Activated naive CD8-positive, alpha-beta T cell treated with anti-CD3 and anti-CD28 coated beads, Interleukin-2, amount 10 ng/mL, durations not matched to agents 7 days and 5 days (primary cell): ENCODE measurements around the gene INSIG1. TPM values are rescaled to one million over a fixed set of nuclear protein-coding genes. Genes with fewer than 3 reads are reported as not detected.

ENCODE experiments used
- ATAC-seq: fragments of 150-1000 bp; cut with Tn5 transposase; one replicate; pipeline ENCODE4 v1.10.0; 2021; ENCODE audit warnings: low read depth, moderate library complexity
- POLR2A ChIA-PET: fragments of 350-600 bp; sonication (Branson Sonifier 250); formaldehyde crosslinking; loops from one replicate; lab custom pipeline; 2021; ENCODE audit warnings: antibody characterized with exemption; lab: Charles Lee
- DNase-seq: peaks from one replicate; pipeline ENCODE4 v3.0.0; 2021
- H3K27ac Mint-ChIP-seq: one replicate; pipeline ENCODE4 v1.8.0; 2022; ENCODE audit warnings: mild to moderate bottlenecking, mixed read lengths
- H3K27me3 Mint-ChIP-seq: one replicate; pipeline ENCODE4 v1.8.0; 2022; ENCODE audit warnings: mild to moderate bottlenecking, moderate library complexity, mixed read lengths
- H3K36me3 Mint-ChIP-seq: one replicate; pipeline ENCODE4 v1.8.0; 2021; ENCODE audit warnings: mild to moderate bottlenecking, mixed read lengths
- H3K4me1 Mint-ChIP-seq: one replicate; pipeline ENCODE4 v1.8.0; 2021; ENCODE audit warnings: mixed read lengths
- H3K4me3 Mint-ChIP-seq: one replicate; pipeline ENCODE4 v1.8.0; 2022; ENCODE audit warnings: mild to moderate bottlenecking, moderate library complexity, mixed read lengths
- H3K9me3 Mint-ChIP-seq: one replicate; pipeline ENCODE4 v1.8.0; 2021; ENCODE audit warnings: mixed read lengths
- total RNA-seq, 2 experiments: library from RNA; stranded (reverse); gene quantifications; one replicate each; pipeline ENCODE4 v1.2.3, GENCODE V29; 2021

Gene INSIG1
- total RNA-seq, 2 experiments from 2014 or later, result 73.1 to 75.0 TPM

GRCh38 chr7:155338632-155339320, 41.1 kb downstream of the INSIG1 start:
- Mint-ChIP-seq H3K4me3 (peak overlapping the region; percentile 69), H3K27me3 (peaks cover 21% of the 10 kb centered on the region), H3K27ac (peak overlapping the region; percentile 73), H3K9me3 (no peaks in the 10 kb centered on the region), H3K4me1 (peaks cover 6% of the 10 kb centered on the region), H3K36me3 (no peaks in the 10 kb centered on the region)
- POLR2A ChIA-PET, result interaction anchor here (2.2 kb wide), 1 partner anchor 41 kb away, joined by 5 read pairs; the partner anchor contains the start of gene INSIG1
- ATAC-seq (peak; percentile 87), DNase-seq (peak; percentile 64)

- H3K27me3 Mint-ChIP-seq, result peaks cover 21% of the 10 kb centered on the region
- POLR2A ChIA-PET, result interaction anchor here (2.2 kb wide), 1 partner anchor 42 kb away, joined by 5 read pairs; the partner anchor contains the start of gene INSIG1
- DNase-seq, result no peak
- H3K27ac Mint-ChIP-seq, result peak overlapping the region; percentile 73
- no peaks in the 10 kb centered on the region for H3K9me3 Mint-ChIP-seq
- H3K36me3 Mint-ChIP-seq, result no peaks in the 10 kb centered on the region
- ATAC-seq, result no peak
- H3K4me3 Mint-ChIP-seq, result no peak overlapping the region
- H3K4me1 Mint-ChIP-seq, result peaks cover 6% of the 10 kb centered on the region
These were observed 41.8 kb downstream of the INSIG1 start for GRCh38 chr7:155339474-155339873.

DNA sequence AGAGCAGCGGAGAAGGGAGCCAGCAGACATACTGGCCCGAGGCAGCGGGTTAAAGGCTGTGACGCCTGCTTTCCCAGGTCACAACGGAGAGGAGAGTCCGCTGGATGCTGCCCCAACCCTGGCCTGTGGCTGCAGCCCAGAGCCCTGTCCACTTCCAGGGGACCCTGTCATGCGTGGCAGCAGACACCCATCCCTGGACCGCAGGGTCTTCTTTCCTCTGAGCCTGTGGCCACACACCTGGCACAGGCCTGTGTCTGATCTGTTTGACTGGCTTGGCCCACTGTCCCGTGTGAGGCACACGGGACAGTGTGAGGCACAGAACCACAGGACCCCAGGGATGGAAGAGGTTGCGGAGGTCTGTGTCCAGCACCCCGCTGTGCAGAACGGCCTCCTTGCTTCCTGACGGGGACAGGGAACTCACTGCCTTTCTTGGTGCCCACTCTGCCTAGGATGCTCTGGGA, 42.4 kb downstream of the INSIG1 start:
- Mint-ChIP-seq H3K27ac (no peak overlapping the region), H3K4me3 (no peak overlapping the region), H3K36me3 (no peaks in the 10 kb centered on the region), H3K9me3 (no peaks in the 10 kb centered on the region), H3K27me3 (peaks cover 23% of the 10 kb centered on the region), H3K4me1 (peaks cover 8% of the 10 kb centered on the region)
- DNase-seq, result no peak
- POLR2A ChIA-PET, result interaction anchor here (2.2 kb wide), 1 partner anchor 42 kb away, joined by 5 read pairs; the partner anchor contains the start of gene INSIG1
- ATAC-seq, result no peak

DNA sequence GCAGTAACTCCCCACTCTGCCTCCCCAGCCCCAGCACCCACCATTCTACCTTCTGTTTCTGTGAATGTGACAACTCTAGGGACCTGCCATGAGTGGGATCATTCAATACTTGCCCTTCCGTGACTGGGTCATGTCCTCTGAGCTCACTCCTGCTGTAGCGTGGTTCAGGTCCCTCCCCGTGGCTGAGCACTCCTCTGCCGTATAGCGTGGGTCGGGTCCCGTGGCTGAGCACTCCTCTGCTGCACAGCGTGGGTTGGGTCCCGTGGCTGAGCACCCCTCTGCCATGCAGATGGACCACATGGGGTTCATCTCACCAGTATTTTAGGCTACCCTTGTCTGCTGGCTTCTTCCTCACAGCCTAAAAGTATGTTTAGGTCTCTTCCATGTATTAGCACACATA, 43.0 kb downstream of the INSIG1 start:
- H3K36me3 Mint-ChIP-seq, result no peaks in the 10 kb centered on the region
- H3K4me1 Mint-ChIP-seq, result peaks cover 11% of the 10 kb centered on the region
- POLR2A ChIA-PET, result interaction anchor here (2.2 kb wide), 1 partner anchor 43 kb away, joined by 5 read pairs; the partner anchor contains the start of gene INSIG1
- no peak for ATAC-seq
- no peak for DNase-seq
- H3K9me3 Mint-ChIP-seq, result no peaks in the 10 kb centered on the region
- no peak overlapping the region for H3K4me3 Mint-ChIP-seq
- H3K27ac Mint-ChIP-seq, result no peak overlapping the region
- peaks cover 24% of the 10 kb centered on the region for H3K27me3 Mint-ChIP-seq

DNA sequence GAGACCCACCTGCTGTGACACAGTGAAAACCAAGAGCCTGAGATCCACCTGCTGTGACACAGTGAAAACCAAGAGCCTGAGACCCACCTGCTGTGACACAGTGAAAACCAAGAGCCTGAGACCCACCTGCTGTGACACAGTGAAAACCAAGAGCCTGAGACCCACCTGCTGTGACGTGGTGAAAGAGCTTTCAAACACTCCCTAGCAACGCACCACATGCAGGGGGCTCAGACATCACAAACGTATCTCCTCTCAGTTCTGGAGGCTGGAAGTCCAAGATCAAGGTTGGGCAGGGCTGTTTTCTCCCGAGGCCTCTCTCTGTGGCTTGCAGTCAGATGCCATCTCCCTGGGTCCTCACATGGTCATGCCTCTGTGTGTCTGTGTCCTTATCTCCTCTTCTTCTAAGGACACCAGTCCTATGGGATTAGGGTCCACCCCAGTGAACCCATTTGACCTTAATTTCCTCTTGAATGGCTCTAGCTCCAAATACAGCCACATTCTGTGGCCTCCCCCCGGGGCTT, 43.8 kb downstream of the INSIG1 start:
- POLR2A ChIA-PET, result no interaction called here
- Mint-ChIP-seq H3K36me3 (no peaks in the 10 kb centered on the region), H3K9me3 (no peaks in the 10 kb centered on the region), H3K27ac (no peak overlapping the region), H3K27me3 (peaks cover 24% of the 10 kb centered on the region), H3K4me1 (peaks cover 11% of the 10 kb centered on the region), H3K4me3 (no peak overlapping the region)
- no peak for DNase-seq
- no peak for ATAC-seq

DNA sequence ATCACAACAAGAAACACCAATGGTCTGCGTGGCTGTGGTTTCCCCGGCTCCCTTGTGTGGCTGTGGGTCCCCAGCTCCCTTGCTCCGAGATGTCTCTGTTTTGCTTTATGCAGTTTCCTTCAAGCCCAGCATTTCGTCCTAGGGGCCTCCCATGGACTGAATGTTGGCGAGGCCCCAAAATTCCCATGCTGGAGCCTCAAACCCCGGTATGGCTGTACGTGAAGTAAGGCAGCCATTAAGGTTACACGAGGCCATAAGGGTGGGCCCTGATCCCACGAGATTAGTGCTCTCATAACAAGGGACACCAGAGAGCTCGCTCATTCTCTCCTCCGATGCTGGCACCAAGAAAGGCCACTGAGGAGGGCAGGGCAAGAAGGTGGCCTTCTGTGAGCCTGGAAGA, 44.6 kb downstream of the INSIG1 start:
- POLR2A ChIA-PET, result no interaction called here
- Mint-ChIP-seq H3K27me3 (peaks cover 24% of the 10 kb centered on the region), H3K36me3 (no peaks in the 10 kb centered on the region), H3K27ac (no peak overlapping the region), H3K9me3 (no peaks in the 10 kb centered on the region), H3K4me3 (no peak overlapping the region), H3K4me1 (peaks cover 11% of the 10 kb centered on the region)
- no peak for ATAC-seq
- no peak for DNase-seq

DNA sequence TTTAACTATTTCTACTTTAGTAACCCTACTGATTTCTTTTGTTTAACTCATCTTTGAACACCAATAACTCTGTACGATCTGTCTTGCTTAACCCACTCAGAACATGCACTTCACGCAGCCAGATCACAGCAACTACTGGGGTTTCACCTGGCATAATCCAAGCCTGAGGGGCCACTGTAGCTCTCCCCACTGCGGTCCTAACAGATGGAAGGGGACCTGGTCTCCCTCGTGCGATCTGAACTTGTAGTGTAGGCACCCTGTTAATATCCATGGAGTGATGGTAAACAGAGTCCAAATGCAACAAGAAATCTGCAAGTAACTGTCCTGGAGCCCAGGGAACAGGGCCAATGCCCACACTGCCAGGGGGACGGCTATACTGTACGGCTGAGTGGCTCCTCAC, 45.5 kb downstream of the INSIG1 start:
- no peaks in the 10 kb centered on the region for H3K36me3 Mint-ChIP-seq
- H3K4me1 Mint-ChIP-seq, result peaks cover 11% of the 10 kb centered on the region
- POLR2A ChIA-PET, result interaction anchor here (2.9 kb wide), 1 partner anchor 45 kb away, joined by 19 read pairs; the partner anchor contains the start of gene INSIG1
- peaks cover 24% of the 10 kb centered on the region for H3K27me3 Mint-ChIP-seq
- H3K27ac Mint-ChIP-seq, result no peak overlapping the region
- no peaks in the 10 kb centered on the region for H3K9me3 Mint-ChIP-seq
- DNase-seq (no peak), ATAC-seq (no peak)
- H3K4me3 Mint-ChIP-seq, result no peak overlapping the region

DNA sequence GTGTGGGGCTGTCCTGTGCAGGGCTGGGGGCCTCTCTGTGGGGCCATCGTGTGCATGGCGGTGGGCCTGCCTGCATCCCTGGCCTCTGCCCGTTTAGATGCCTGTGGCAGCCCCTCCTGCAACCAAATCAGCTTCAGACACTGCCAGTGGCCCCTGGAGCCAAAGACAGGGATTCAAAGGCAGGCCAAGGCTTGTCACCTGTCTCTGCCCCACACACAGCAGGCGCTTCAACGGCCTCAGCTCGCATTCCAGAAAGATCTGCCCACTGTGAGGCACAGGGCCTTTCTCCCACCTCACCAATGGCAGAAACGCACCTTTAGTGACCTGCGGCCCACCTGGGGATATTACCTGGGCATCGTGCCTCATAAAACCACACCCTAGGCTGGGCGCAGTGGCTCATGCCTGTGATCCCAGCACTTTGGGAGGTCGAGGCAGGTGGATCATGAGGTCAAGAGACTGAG, 46.0 kb downstream of the INSIG1 start:
- DNase-seq (no peak), ATAC-seq (no peak)
- Mint-ChIP-seq H3K27me3 (peaks cover 24% of the 10 kb centered on the region), H3K36me3 (no peaks in the 10 kb centered on the region), H3K4me3 (no peak overlapping the region), H3K27ac (no peak overlapping the region), H3K4me1 (peaks cover 11% of the 10 kb centered on the region), H3K9me3 (no peaks in the 10 kb centered on the region)
- POLR2A ChIA-PET, result interaction anchor here (2.9 kb wide), 1 partner anchor 45 kb away, joined by 19 read pairs; the partner anchor contains the start of gene INSIG1

DNA sequence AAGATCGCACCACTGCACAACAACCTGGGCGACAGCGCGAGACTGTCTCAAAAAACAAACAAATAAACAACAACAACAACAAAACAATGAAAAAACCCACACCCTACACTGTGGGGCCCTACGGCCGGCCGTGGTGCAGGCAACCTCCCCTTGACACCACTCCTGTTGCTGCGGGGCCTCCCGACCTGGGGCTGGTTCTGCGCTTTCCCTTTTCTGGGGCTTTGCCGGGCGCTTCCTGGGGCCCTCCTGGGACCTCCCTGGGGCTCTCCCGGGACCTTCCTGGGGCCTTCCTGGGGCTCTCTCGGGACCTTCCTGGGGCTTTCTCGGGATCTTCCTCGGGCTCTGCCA, 46.6 kb downstream of the INSIG1 start:
- POLR2A ChIA-PET, result interaction anchor here (0.8 to 2.9 kb wide), 7 partner anchors 43 to 417 kb away, joined by 3 to 19 read pairs (median 5); partner anchors contain the start of gene INSIG1
- Mint-ChIP-seq H3K4me3 (no peak overlapping the region), H3K27me3 (peaks cover 20% of the 10 kb centered on the region), H3K36me3 (no peaks in the 10 kb centered on the region), H3K9me3 (no peaks in the 10 kb centered on the region), H3K27ac (no peak overlapping the region), H3K4me1 (peaks cover 6% of the 10 kb centered on the region)
- DNase-seq (no peak), ATAC-seq (no peak)

DNA sequence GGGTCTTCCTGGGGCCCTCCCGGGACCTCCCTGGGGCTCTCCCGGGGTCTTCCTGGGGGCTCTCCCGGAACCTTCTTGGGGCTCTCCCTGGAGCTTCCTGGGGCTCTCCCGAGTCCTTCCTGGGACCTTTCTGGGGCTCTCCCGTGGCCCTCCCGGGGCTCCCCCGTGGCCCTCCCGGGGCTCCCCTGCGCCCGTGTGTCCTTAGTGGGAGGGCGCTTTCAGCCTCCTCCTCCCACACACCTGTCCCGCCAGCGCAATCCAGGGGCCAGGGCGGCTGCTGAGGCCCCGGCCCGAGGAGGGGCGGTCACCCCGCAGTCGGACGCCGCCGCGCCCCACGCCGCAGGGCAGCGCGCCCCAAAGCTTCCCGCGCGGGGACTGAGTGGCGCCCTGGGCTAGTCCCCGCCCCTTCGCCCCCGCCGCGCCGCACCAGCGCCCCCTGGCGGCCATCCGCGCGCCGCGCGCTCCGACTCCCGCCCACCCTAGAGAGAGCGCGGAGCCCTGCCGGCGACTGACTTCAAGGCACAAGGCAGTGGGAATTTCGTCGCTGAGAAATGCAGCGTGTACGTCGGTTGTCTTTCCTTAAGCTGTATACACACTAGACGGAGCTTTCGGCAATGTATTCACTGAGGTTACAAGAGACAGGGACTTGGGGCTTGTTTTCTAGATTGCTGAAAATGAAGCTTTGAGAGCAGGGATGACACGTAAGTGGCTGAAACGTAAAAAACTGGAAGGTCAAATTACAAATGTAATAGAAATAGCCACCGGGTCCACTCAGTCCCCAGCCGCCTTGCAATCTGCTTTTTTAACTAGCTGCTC, 47.1 kb downstream of the INSIG1 start:
- ATAC-seq (peak; percentile 98), DNase-seq (peak; percentile 94)
- H3K36me3 Mint-ChIP-seq, result no peaks in the 10 kb centered on the region
- H3K27me3 Mint-ChIP-seq, result peaks cover 20% of the 10 kb centered on the region
- no peaks in the 10 kb centered on the region for H3K9me3 Mint-ChIP-seq
- peak overlapping the region; percentile 68 for H3K4me3 Mint-ChIP-seq
- peaks cover 5% of the 10 kb centered on the region for H3K4me1 Mint-ChIP-seq
- H3K27ac Mint-ChIP-seq, result no peak overlapping the region
- POLR2A ChIA-PET, result interaction anchor here (0.8 to 2.9 kb wide), 8 partner anchors 44 to 417 kb away, joined by 3 to 19 read pairs (median 4); partner anchors contain the start of genes INSIG1 and PAXIP1

DNA sequence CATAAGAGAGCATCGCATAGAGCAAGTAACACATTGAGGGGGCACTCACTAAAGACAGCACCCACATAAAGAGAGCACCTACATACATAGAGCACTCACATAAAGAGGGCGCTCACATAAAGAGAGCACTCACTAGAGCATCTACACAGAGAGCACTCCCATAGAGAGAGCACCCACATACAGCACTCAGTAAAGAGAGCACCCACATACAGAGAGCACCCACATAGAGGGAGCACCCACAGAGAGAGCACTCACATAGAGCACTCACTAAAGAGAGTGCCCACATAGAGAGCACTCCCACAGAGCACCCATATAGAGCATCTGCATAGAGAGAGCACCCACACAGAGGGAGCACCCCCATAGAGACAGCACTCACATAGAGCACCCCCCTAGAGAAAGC, 47.8 kb downstream of the INSIG1 start:
- H3K36me3 Mint-ChIP-seq, result no peaks in the 10 kb centered on the region
- H3K27me3 Mint-ChIP-seq, result peaks cover 19% of the 10 kb centered on the region
- POLR2A ChIA-PET, result interaction anchor here (1.0 to 2.9 kb wide), 7 partner anchors 44 to 418 kb away, joined by 3 to 19 read pairs (median 5); partner anchors contain the start of genes INSIG1 and PAXIP1
- peaks cover 5% of the 10 kb centered on the region for H3K4me1 Mint-ChIP-seq
- no peak overlapping the region for H3K27ac Mint-ChIP-seq
- ATAC-seq (peak; percentile 9), DNase-seq (no peak)
- H3K9me3 Mint-ChIP-seq, result no peaks in the 10 kb centered on the region
- H3K4me3 Mint-ChIP-seq, result peak overlapping the region; percentile 68

GRCh38 chr7:155346285-155346684, 48.6 kb downstream of the INSIG1 start:
- DNase-seq (no peak), ATAC-seq (no peak)
- no peaks in the 10 kb centered on the region for H3K9me3 Mint-ChIP-seq
- H3K4me1 Mint-ChIP-seq, result peaks cover 5% of the 10 kb centered on the region
- no peaks in the 10 kb centered on the region for H3K36me3 Mint-ChIP-seq
- no peak overlapping the region for H3K27ac Mint-ChIP-seq
- H3K4me3 Mint-ChIP-seq, result no peak overlapping the region
- POLR2A ChIA-PET, result no interaction called here
- H3K27me3 Mint-ChIP-seq, result peaks cover 14% of the 10 kb centered on the region

DNA sequence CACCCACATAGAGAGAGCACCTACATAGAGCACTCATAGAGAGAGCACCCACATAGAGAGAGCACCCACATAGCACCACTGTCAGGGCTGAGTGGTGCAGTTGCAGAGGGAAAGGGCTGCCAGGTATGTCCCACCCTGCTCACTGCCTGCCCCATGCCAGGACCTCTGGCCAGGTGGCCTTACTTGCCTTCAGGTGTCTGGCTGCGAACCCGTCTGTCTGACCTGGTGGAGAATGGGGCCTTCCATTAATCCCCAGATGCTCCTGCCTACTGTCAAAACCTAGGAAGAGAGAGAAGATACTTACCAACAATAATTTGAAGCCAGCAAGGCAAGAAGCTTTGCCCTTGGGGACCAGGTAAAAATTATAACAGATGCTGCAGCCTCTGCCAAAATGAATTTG, 51.1 kb downstream of the INSIG1 start:
- H3K4me1 Mint-ChIP-seq, result peaks cover 5% of the 10 kb centered on the region
- H3K9me3 Mint-ChIP-seq, result no peaks in the 10 kb centered on the region
- H3K4me3 Mint-ChIP-seq, result no peak overlapping the region
- H3K27ac Mint-ChIP-seq, result no peak overlapping the region
- POLR2A ChIA-PET, result no interaction called here
- H3K27me3 Mint-ChIP-seq, result peaks cover 3% of the 10 kb centered on the region
- no peaks in the 10 kb centered on the region for H3K36me3 Mint-ChIP-seq
- DNase-seq, result no peak
- ATAC-seq, result no peak
